Thoracic aorta (tissue), 2 donors: ENCODE data around the gene SCARB1. TPM values are rescaled to one million over a fixed set of nuclear protein-coding genes. Genes with fewer than 3 reads are reported as not detected.

ENCODE experiments used
- ATAC-seq: fragments of 150-250 bp; one replicate; pipeline ENCODE4 v1.8.0; 2017; ENCODE audit warnings: low read depth; ENCODE audit not compliant: insufficient number of reproducible peaks, low FRiP score
- DNase-seq: peaks from one replicate; pipeline ENCODE4 v3.0.0-alpha.2; 2020; ENCODE audit warnings: low spot score
- H3K27ac ChIP-seq, 2 donors: fragments of 200-600 bp; sonication (generic); 1 replicate in 1 of 2; 2 replicates in 1 of 2; pipeline ENCODE4 v1.5.1; 2016; ENCODE audit warnings: mild to moderate bottlenecking in 2 of 2, moderate library complexity in 2 of 2
- H3K27me3 ChIP-seq: fragments of 200-600 bp; sonication (generic); replicated peaks from 2 replicates; pipeline ENCODE4 v1.6.0; 2016; ENCODE audit warnings: mild to moderate bottlenecking; ENCODE audit not compliant: insufficient read depth
- H3K36me3 ChIP-seq: fragments of 200-600 bp; sonication (generic); one replicate; pipeline ENCODE4 v1.5.1; 2016
- H3K4me1 ChIP-seq, 2 donors: fragments of 200-600 bp; sonication (generic); 1 replicate in 1 of 2; 2 replicates in 1 of 2; pipeline versions ENCODE4 v1.5.1 to v1.6.0; 2016; ENCODE audit warnings: low read depth in 2 of 2, mild to moderate bottlenecking in 1 of 2; ENCODE audit not compliant: control insufficient read depth in 1 of 2
- H3K4me3 ChIP-seq: fragments of 200-600 bp; sonication (generic); 2 replicates; pipeline ENCODE4 v1.5.1; 2016; ENCODE audit warnings: mild to moderate bottlenecking
- H3K9me3 ChIP-seq: fragments of 200-600 bp; sonication (generic); 2 replicates; pipeline ENCODE4 v1.5.1; 2016
- CTCF ChIP-seq: fragments of 200-600 bp; sonication (generic); IDR thresholded peaks from one replicate; pipeline ENCODE4 v1.5.1; 2019; ENCODE audit warnings: antibody characterized with exemption
- total RNA-seq, 2 donors: library from RNA; depleted of rRNA; stranded (reverse); fragments of >200 nt; gene quantifications; one replicate each; pipeline versions ENCODE4 v1.1.0 to v1.2.3, GENCODE V29; 2016

SCARB1 gene
- total RNA-seq, 2 donors from 2014 or later = 8.8 to 13.1 TPM

DNA sequence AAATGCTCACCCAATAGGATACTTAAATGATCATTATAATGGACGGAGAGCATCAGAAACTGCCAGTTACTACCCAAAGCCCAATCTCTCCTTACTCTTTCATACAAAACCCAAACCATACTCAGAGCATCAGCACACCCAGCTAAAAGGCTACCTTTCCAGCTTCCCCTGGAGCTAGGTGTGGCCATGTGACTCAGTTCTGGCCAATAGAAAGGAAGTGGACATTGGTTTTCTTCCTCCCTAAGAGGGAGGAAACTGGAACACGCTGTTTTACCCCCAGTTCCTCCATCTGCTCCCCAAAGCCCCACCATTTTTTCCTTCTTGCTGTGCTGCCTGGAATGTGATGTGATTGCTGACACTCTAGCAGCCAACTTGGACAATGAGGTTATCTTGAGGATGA, 50.7 kb downstream of the SCARB1 start:
- no peaks in the 10 kb centered on the region for H3K4me1 ChIP-seq
- no peak overlapping the region for H3K27ac ChIP-seq
- H3K27me3 ChIP-seq = no peaks in the 10 kb centered on the region
- no peak for TF ChIP-seq CTCF
- no peak for DNase-seq
- no peak overlapping the region for H3K4me3 ChIP-seq
- H3K36me3 ChIP-seq = no peaks in the 10 kb centered on the region
- ATAC-seq = no peak
- no peaks in the 10 kb centered on the region for H3K9me3 ChIP-seq

- Histone ChIP-seq H3K36me3 (no peaks in the 10 kb centered on the region), H3K4me3 (no peak overlapping the region), H3K9me3 (no peaks in the 10 kb centered on the region), H3K27me3 (no peaks in the 10 kb centered on the region), H3K27ac (no peak overlapping the region), H3K4me1 (no peaks in the 10 kb centered on the region)
- DNase-seq (no peak), ATAC-seq (no peak)
- TF ChIP-seq CTCF = no peak
Measured at GRCh38 chr12:124812356-124812755, 51.3 kb downstream of the SCARB1 start.

DNA sequence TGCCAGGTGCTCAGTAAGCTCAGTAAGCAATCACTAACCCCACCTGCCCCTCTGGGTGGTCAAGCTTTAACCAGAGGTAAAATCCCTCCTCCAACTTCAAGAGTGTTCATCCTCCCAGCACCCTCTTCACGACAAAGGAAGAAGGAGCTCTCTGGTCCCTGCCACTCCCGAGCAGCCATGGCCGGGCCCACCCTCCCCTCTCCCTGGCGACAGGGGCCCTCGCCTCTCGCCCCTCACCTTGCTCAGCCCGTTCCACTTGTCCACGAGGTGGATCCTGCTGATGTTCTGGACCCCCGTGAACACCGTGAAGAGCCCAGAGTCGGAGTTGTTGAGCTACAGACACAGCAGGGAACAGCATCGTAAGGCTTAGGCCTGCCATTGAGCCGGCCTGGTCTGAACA, 52.0 kb downstream of the SCARB1 start:
- no peak for ATAC-seq
- H3K36me3 ChIP-seq = no peaks in the 10 kb centered on the region

GRCh38 chr12:124809878-124810277, 53.8 kb downstream of the SCARB1 start:
- H3K9me3 ChIP-seq = no peaks in the 10 kb centered on the region
- DNase-seq (no peak), ATAC-seq (no peak)
- no peak for TF ChIP-seq CTCF
- H3K4me1 ChIP-seq = peaks cover 0 to under 1% of the 10 kb centered on the region in 2 donors
- no peak overlapping the region for H3K27ac ChIP-seq
- H3K4me3 ChIP-seq = no peak overlapping the region
- no peaks in the 10 kb centered on the region for H3K36me3 ChIP-seq
- no peaks in the 10 kb centered on the region for H3K27me3 ChIP-seq

More for the DNA sequence above, 52.0 kb downstream of the SCARB1 start:
- Histone ChIP-seq H3K9me3 (no peaks in the 10 kb centered on the region), H3K4me3 (no peak overlapping the region), H3K27me3 (no peaks in the 10 kb centered on the region), H3K27ac (no peak overlapping the region), H3K4me1 (no peaks in the 10 kb centered on the region)
- DNase-seq = no peak
- TF ChIP-seq CTCF = no peak

- Histone ChIP-seq H3K4me3 (no peak overlapping the region), H3K27ac (no peak overlapping the region), H3K4me1 (peaks cover 0 to 5% of the 10 kb centered on the region in 2 donors), H3K36me3 (no peaks in the 10 kb centered on the region), H3K9me3 (no peaks in the 10 kb centered on the region), H3K27me3 (no peaks in the 10 kb centered on the region)
- DNase-seq (no peak), ATAC-seq (no peak)
- no peak for TF ChIP-seq CTCF
Measured at GRCh38 chr12:124809391-124809790, 54.3 kb downstream of the SCARB1 start.
